OCI-LY3 (cell line): Measurements from ENCODE around the gene NCKAP5.

Experiments
- H2AFZ ChIP-seq: fragments of 200-600, 300-600 bp; shearing (Covaris generic); 2 replicates; pipeline ENCODE4 v1.6.0; 2014; ENCODE audit warnings: antibody characterized with exemption, low read depth, low read length
- H3K27ac ChIP-seq: fragments of 200-600, 300-600 bp; sonication (generic); 2 replicates; pipeline ENCODE4 v1.5.1; 2014; ENCODE audit warnings: mild to moderate bottlenecking, low read length, moderate library complexity, mixed read lengths
- H3K27me3 ChIP-seq: fragments of 200-600, 300-600 bp; sonication (generic); 2 replicates; pipeline ENCODE4 v1.6.1; 2014; ENCODE audit warnings: low read depth, low read length, mixed read lengths
- H3K36me3 ChIP-seq: fragments of 200-600, 300-600 bp; sonication (generic); replicated peaks from 2 replicates; pipeline ENCODE3; 2014; ENCODE audit warnings: low read depth, low read length, mixed read lengths
- H3K4me1 ChIP-seq: fragments of 300-600, 200-600 bp; sonication (generic); 2 replicates; pipeline ENCODE4 v1.6.1; 2014; ENCODE audit warnings: low read length, mixed read lengths
- H3K4me2 ChIP-seq: fragments of 200-600, 300-600 bp; sonication (generic); 2 replicates; pipeline ENCODE4 v1.6.1; 2014; ENCODE audit warnings: low read length, mixed read lengths
- H3K4me3 ChIP-seq: fragments of 300-600, 200-600 bp; sonication (generic); 2 replicates; pipeline ENCODE4 v1.5.1; 2014; ENCODE audit warnings: antibody characterized with exemption, mild to moderate bottlenecking, low read length, moderate library complexity
- H3K79me2 ChIP-seq: fragments of 300-600, 200-600 bp; shearing (Covaris generic); 2 replicates; pipeline ENCODE4 v1.6.1; 2014; ENCODE audit warnings: mild to moderate bottlenecking, low read length, mixed read lengths
- H3K9ac ChIP-seq: fragments of 300-600, 200-600 bp; shearing (Covaris generic); 2 replicates; pipeline ENCODE4 v1.6.0; 2014; ENCODE audit warnings: mild to moderate bottlenecking, low read length, moderate library complexity
- H3K9me3 ChIP-seq: fragments of 200-600, 300-600 bp; shearing (Covaris generic); 2 replicates; pipeline ENCODE4 v1.6.1; 2014; ENCODE audit warnings: low read length, mixed read lengths; ENCODE audit not compliant: insufficient read depth
- H4K20me1 ChIP-seq: fragments of 200-600, 300-600 bp; sonication (generic); 2 replicates; pipeline ENCODE4 v1.6.1; 2016; ENCODE audit warnings: low read length, mixed read lengths; ENCODE audit not compliant: insufficient read depth
- EZH2phosphoT487 ChIP-seq: fragments of 200-600 bp; shearing (Covaris generic); IDR thresholded peaks from 2 replicates; pipeline ENCODE4 v1.6.1; 2018; ENCODE audit warnings: antibody characterized with exemption, mixed run types, low read depth
- TF ChIP-seq, protein P1 (sequence below): fragments of 200-600, 300-600 bp; sonication (generic); IDR thresholded peaks from 2 replicates; pipeline ENCODE4 v1.5.1; 2014; ENCODE audit warnings: antibody characterized with exemption, low read length, low read depth

Gene NCKAP5

DNA sequence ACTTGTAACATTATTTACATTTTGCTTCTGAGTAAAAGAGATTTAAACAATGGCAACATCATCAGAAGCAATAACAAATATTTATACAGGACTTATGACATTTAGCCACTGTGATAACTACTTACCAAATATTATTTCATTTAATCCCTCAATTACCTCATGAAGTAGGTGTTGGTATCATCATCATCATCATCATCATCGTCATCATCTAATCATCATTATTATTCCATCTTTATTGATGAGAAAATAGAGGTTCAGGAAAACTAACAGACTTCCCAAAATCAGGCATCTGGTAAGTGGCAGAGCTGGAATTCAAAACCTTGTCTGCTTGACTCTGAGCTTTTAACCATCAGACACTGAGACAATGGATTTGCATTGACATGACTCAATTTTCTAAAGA is 204.4 kb downstream of the NCKAP5 start:
- Histone ChIP-seq H3K27me3 (0 out of 2 replicates have a peak, but pooled peaks cover 8% of the 10 kb centered on the region), H2AFZ (no peak overlapping the region), H3K79me2 (no peaks in the 10 kb centered on the region), H3K4me1 (no peaks in the 10 kb centered on the region), H3K9ac (no peak overlapping the region), H3K9me3 (no peaks in the 10 kb centered on the region), H4K20me1 (no peaks in the 10 kb centered on the region), H3K27ac (no peak overlapping the region), H3K4me2 (no peak overlapping the region), H3K4me3 (no peak overlapping the region), H3K36me3 (no peaks in the 10 kb centered on the region)
- TF ChIP-seq, protein P1, sequence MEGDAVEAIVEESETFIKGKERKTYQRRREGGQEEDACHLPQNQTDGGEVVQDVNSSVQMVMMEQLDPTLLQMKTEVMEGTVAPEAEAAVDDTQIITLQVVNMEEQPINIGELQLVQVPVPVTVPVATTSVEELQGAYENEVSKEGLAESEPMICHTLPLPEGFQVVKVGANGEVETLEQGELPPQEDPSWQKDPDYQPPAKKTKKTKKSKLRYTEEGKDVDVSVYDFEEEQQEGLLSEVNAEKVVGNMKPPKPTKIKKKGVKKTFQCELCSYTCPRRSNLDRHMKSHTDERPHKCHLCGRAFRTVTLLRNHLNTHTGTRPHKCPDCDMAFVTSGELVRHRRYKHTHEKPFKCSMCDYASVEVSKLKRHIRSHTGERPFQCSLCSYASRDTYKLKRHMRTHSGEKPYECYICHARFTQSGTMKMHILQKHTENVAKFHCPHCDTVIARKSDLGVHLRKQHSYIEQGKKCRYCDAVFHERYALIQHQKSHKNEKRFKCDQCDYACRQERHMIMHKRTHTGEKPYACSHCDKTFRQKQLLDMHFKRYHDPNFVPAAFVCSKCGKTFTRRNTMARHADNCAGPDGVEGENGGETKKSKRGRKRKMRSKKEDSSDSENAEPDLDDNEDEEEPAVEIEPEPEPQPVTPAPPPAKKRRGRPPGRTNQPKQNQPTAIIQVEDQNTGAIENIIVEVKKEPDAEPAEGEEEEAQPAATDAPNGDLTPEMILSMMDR, result no peak

DNA sequence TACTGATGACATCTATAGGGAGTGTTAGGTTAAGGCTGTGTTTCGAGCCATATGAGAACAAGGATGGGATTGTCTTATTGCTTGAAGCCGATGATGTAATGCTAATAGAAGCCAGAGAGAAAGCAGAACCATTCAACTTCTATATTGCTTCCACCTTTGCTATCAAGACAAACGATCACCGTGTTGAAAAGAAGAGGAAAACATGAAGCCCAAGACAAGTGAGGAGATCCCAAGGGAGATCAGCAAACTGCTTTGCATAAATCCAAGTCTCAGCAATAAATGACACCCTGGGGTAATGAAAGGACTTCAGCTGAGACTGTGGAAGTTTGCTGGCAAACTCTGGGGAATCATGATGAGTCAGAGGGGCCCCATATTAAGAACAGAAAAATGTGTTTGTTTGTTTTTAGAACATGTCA is 206.2 kb downstream of the NCKAP5 start:
- Histone ChIP-seq H3K4me1 (no peaks in the 10 kb centered on the region), H3K4me2 (no peak overlapping the region), H3K9ac (no peak overlapping the region), H3K79me2 (no peaks in the 10 kb centered on the region), H3K9me3 (no peaks in the 10 kb centered on the region), H4K20me1 (no peaks in the 10 kb centered on the region), H3K4me3 (no peak overlapping the region), H2AFZ (no peak overlapping the region), H3K27ac (no peak overlapping the region), H3K36me3 (no peaks in the 10 kb centered on the region), H3K27me3 (0 out of 2 replicates have a peak, but pooled peaks cover 4% of the 10 kb centered on the region)
- TF ChIP-seq EZH2phosphoT487, result no peak
- TF ChIP-seq, protein P1, result no peak

DNA sequence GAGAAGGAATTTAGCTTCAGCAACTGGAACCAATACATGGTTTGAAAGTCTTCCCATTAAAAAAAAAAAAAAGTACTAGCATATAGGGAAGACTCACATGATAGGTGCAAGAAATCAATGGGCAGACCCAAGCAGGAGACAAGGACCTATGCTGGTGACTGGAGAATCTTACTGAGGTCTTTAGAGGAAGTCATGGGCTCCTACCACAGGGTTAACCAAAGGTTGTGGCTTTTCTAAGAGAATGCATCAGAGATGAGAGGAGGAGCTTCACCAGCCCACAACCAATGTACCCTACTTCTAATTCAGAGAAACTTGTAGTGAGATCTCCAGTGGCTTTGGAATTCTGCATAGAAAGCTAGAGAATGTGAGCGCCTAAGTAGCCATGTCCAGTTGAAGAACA is 207.4 kb downstream of the NCKAP5 start:
- Histone ChIP-seq H3K9me3 (no peaks in the 10 kb centered on the region), H3K9ac (no peak overlapping the region), H3K79me2 (no peaks in the 10 kb centered on the region), H2AFZ (no peak overlapping the region), H3K36me3 (no peaks in the 10 kb centered on the region), H3K27me3 (0 out of 2 replicates have a peak, but pooled peaks cover 4% of the 10 kb centered on the region), H3K4me1 (no peaks in the 10 kb centered on the region), H3K4me2 (no peak overlapping the region), H3K4me3 (no peak overlapping the region), H3K27ac (no peak overlapping the region), H4K20me1 (no peaks in the 10 kb centered on the region)
- TF ChIP-seq, protein P1, result no peak
- no peak for TF ChIP-seq EZH2phosphoT487

- Histone ChIP-seq H3K4me3 (no peak overlapping the region), H3K27ac (no peak overlapping the region), H3K79me2 (no peaks in the 10 kb centered on the region), H2AFZ (no peak overlapping the region), H4K20me1 (no peaks in the 10 kb centered on the region), H3K4me1 (no peaks in the 10 kb centered on the region), H3K4me2 (no peak overlapping the region), H3K9me3 (no peaks in the 10 kb centered on the region), H3K9ac (no peak overlapping the region), H3K36me3 (no peaks in the 10 kb centered on the region), H3K27me3 (0 out of 2 replicates have a peak, but pooled peaks cover 4% of the 10 kb centered on the region)
- no peak for TF ChIP-seq EZH2phosphoT487
- TF ChIP-seq, protein P1, result no peak
Observed at GRCh38 chr2:133360190-133360589, 208.1 kb downstream of the NCKAP5 start.
